Activated CD4-positive, alpha-beta T cell treated with anti-CD3 and anti-CD28 coated beads, Interleukin-2, amount 50 U/mL, for 4 hours (primary cell): ENCODE results near the gene PPP2R5C.

ENCODE experiments used
- DNase-seq, 2 experiments: peaks; one replicate each; pipeline ENCODE4 v3.0.0-alpha.2; 2020

The PPP2R5C gene

DNA sequence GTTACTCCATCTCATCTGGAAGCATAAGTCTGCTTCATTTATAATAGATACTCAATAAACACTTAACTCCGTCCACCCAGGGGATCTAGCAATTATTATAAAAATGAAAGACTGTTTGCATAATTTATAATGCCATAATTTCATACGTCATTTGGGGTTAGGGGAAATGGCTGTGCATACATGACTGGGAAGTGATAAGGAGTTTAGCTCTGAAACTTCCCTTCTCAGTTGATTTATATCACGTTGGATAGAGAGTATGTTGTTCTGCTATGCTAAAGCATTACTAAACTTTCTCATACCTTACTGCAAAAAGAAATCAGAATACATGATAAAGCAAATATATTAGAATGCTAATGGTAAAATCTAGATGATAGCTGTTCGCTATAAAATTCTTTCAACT, 112.5 kb downstream of the PPP2R5C start:
- DNase-seq, result no peak

DNA sequence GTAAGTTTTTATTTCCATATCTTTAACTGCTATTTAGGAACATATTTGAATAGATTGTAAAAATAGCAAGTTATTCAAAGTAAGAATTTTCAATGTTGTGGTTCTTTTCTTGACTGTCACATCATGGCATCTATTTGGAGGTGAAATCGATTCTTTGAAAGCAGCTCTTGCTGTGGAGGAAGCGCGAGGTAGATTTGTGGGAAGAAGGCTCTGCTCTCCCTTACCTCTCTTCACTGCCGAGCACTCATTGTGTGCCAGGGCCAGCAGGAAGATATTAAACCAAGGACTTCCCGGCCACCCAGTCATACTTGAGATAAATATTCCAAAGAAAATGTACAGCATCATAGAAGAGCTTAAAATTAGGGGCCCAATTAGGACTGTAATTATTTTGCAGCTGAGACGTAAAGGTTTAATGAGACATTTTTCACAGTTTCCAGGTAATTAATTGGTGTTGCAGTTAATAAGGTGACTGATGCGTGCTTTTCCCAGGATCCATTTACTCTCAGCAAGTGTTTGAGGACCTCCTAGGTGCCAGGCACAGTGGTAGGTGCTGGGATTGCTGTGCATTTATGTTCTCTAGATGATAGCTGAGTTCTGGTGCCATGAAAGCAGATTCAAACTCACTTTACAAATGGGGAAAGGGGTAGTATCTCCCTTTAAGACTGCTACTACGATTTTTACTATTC, 113.7 kb downstream of the PPP2R5C start:
- DNase-seq, result no peak

DNA sequence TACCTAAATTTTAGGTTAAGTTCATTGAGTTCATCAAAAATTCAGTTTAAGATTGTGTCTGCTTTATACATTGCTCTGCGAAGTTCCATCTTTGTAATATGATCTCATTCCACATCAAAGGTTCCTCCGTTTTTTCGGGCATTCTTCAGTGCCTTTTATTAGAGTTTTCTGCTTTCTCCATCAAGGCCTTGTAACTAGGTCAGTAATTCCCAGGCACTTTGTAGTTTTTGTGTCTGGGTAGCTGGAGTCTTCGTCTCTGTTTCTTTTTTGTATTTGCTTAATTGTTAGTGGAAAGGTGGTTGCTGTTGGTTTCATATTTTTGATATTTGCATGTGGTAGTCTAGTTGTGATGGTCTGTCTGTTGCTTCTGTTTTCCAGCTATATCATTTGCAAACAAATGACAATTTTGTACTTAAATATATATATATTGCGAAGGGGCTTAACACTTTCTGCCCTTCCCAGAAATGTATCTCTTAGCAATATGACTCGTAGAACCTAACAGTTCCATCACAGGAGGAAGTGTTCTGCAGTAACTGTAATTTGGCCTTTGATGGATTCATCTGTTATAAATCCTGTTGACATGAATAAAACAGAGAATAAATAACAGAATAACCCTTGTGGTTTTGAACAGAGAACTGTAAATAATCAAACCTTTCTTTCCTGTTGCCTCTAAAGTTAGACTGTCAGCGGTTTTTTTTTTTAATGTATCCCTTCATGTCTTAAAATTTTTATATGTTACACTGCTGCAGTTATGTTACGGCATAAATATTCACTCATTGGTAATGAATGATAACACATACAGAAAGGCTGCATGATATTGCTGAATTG, 114.4 kb downstream of the PPP2R5C start:
- no peak for DNase-seq

DNA sequence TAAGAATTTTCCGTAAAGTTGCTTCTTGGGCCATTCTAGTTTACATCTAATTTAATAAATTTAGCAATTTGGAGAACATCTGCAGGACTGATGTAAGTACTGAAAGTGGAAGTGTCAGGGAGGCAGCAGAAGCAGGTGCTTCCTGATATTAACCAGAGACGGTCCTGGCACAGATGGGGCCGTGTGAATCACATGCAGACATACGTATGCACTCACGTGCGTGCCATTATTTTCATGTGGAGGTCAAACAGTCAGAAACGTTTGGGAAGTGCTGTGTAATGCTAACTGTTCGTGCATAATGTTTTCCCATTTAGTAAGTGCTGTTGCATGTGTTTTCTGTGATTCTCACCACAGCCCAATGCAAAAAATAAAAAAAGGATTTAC, 115.0 kb downstream of the PPP2R5C start:
- DNase-seq, result peak; percentile 57 to 60

DNA sequence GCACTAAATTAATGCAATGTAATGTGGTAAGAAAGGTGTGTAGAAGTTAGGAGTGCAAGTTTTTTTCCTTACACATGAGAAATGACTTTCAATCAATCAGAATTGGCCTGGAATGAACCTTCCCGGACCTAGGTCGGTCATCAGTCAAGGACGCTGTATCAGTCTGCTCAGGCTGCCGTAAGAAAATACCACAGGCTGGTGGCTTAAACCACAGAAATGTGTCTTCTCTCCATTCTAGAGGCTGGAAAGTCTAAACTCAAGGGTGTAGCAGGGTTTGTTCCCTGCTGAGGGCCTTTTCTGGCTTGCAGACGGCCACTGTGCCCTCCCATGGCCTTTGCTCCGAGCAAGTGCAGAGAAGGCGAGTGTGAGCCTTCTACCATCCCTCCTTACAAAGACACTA, 116.3 kb downstream of the PPP2R5C start:
- DNase-seq, result no peak

DNA sequence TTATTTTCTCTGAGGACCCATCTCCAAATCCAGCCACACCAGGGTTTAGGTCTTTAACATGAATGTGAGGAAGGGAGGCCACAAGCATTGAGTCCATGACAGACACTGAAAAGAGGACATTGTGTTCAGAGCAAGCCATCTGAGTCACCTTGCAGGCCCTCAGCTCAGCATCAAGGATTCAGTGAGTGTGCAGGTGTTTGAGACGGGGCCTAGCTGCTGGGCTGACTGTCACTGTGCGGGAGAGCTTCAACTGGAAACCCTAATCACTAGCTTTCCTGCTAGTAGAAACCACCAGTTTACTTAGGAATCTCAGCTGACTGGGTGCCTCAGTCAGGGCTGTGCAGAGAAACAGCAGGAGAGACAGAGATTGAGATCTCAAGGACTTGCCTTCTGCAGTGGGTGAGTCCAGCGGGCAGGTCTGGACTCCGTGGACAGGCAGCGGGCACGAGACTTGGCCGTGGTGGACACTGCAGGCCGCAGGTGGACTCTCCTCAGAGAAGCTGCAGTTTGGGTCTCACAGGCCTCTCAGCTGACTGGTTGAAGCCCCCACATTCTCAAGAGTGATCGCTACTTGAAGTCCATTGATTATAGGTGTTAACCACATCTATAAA, 116.8 kb downstream of the PPP2R5C start:
- no peak for DNase-seq

DNA sequence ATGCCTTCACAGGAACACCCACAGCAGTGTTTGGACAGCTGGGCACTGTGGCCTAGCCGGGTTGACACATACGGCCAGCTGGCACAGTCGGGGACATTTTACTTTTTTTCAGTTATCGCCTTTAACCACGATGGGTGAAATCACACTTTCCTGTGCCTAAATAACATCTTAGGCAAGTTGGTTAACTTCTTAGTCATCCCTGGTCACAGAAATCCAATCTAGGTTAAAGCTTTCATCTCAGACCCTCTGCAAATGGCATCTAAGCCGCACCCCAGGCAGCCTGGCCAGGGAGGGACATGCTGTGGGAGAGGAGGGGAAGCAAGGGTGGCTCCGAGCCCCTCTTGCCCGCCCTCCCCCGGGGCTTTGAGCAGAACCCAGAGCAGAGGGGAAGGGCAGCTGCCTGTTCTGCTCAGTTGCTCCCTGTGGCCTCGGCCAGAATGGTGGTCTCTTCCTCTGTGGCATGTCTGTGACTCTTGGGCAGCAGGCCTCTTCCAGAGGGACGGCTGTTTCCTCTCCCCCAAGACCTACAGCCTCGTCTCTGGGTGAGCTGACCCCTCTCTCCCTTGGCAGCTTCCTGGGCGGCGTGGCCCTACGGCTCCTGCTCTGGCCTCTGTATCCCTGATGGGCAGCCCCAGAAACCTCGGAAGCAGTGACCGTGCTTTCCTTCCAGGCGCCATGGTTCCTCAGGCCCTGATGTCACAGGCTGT, 117.5 kb downstream of the PPP2R5C start:
- DNase-seq, result no peak

DNA sequence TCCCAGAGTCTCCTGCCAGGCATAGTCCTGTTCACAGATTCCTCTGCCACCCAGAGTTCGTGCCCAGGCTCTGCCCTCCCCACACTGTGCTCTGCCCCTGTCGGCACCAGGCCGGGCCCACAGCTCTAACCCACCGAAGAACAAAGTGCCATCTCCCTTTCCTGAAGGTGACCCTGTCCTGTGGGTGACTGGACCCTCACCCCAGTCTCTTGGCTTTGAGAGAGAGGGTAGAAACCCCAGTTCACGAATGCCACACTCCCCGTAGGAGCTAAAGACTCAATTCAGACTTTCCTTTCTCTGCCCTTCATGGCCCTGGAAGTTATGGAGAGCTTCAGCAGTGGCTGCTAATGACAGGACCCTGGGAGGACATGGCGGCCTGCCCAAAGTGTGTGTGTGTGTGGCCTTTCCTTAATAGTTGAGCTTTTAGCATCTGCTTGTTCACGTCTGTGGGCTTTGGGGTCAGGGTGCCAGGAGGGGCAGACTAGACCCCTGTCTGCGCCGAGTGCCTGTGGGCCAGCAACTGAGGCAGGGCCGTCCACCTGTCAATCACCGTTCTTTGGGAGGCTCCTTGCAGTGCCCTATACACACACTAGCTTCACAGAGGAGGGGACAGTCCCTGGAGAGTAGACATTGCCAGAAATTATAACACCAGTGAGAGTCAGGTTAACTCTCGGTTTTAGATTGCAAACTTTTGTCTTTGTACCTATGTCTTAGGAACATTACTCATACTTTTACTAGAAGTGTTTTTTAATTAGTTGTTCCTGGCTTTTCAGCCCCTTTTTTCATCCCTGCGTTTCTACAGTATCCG, 118.2 kb downstream of the PPP2R5C start:
- no peak for DNase-seq

DNA sequence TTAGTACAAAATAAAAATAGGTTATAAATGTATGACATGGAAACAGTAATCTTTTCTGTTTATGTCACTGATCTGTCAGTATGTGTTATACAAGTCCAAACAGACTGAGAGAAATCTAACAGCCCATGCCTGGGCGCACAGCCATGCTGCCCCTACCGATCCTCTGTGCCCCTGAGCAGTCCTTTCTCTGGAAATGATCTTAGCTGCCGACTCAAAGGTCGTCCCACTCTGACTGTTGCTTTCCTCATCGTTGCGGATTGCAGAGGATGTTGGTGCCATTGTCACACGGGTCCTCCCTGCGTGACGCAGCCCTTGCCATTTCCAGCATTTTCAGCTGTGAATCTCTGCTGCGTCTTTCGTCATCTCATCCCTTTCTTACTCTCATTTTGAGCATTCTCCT, 119.9 kb downstream of the PPP2R5C start:
- DNase-seq, result no peak

DNA sequence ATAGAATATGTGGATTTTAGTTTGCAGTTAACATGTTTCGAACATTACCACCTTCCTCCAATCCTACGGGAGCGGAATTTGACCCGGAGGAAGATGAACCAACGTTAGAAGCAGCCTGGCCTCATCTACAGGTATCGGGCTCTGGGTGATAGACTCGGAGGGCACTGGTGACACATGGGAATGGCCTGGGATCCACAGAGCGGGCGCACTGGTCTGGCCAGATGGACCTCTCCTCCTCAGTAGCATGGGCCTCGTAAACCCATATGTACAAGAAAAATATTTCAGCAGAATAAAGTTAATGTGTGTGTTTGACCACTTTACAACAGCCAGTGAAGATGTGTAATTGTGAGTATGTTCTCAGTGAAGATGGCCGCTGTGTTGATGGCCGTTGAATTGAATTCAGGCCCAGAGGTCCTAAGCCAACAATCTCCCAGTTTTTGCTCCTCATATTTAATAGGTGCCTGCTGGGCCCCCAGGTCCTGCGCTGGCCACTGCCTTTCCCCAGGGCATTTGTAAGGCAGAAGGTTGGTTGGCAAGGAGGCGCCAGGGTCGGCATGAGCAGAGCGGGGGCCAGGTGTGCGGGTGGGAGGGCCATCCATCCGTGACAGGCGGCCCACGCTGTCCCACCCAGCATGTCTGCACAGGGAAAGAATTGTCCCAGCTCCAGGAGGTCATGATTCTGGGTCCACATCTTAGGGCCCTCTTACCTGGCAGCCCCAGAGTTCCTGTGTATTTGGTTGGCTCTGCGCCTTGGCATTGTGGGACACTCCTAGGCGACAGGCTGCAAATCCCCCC, 120.8 kb downstream of the PPP2R5C start:
- no peak for DNase-seq

DNA sequence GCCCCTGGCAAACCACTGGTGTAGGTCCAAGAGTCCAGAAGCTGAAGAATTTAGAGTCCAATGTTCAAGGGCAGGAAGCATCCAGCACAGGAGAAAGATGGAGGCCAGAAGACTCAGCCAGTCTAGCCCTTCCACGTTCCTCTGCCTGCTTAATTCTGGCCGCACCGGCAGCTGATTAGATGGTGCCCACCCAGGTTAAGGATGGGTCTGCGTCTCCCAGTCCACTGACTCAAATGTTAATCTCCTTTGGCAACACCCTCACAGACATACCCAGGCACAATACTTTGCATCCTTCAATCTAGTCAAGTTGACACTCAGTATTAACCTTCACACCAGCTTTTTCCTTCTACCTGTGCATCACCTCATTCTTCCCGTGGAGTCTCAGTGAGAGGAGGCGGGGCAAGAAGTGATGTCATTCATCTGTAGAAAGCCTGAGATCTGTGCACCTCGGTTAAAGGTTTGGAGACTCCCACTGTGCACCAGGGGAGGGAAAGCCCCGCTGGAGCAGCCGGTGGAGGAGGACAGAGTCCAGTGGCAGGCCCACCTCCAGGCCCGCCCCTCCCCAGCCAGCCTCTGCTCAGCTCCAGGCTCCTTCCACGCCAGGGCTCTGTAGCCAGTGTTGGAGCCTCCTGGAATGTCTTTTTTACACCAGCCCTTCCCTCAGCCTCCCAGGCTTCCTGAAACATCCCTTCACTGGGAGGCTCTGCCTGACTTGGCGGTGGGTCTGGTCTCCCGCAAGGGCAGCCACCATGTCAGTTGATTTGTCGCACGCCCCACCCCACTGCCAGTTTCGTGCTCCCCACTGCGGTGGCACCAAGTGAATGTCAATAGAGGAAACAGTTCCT, 122.8 kb downstream of the PPP2R5C start:
- no peak for DNase-seq

DNA sequence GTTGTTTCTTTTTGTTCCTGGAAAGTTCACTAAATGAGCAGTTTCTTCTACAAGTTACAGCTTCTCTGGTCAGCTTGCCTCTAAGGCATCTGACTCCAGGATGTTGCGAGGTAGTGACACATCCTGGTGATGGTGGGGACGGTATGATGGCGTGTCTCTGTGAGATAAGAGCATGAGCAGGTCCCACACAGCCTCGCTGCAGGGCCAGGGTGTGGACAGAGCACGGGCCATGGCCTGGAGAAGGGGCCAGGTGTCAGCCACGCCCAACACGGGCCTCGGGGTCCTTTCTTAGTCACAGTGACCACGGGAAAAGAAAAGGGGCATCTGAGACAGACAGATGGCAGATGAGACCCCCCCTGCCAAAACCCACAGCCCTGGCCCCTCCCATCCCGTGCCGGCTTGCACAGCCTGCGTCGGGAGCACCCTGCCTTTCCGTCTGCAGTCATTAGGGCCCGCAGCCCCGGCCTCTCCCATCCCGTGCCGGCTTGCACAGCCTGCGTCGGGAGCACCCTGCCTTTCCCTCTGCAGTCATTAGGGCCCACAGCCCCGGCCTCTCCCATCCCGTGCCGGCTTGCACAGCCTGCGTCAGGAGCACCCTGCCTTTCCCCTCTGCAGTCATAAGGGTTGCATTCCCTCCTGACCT, 123.5 kb downstream of the PPP2R5C start:
- no peak for DNase-seq

DNA sequence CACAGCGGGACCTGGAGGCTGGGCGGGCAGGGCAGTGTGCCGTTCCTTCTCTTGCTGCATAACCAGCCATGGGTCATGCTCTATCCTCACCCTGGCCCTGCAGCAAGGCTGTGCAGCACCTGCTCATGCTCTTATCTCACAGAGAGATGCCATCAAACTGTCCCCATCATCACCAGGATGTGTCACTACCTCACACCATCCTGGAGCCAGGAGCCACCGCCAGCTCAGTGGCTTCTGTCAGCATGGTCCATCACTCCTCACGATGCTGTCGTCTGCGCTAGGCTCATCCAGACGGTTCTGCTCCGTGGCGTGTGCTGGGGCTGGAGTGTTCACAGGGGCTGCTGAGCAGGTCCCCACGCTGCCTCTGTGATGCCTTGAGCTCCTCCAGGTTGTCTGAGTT, 125.7 kb downstream of the PPP2R5C start:
- no peak for DNase-seq

DNA sequence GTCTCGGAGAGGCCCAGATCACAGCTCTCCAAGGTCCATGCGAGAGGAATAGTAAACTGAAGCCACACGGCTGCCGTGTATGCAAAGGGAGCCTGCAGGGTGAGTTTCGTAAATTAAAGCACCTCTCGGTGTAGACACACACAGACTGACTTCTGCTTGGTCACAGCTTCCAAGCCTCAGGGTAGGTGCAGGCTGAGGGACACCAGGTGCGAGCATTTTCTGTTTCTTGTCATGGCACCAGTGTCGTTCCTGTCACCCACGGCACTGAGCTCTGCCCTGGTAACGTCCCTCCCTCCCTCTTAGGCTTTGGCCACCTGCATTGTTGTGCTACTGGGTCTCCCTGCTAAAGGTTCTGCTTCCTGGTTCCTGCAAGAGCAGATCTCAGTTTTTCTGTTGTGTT, 126.7 kb downstream of the PPP2R5C start:
- DNase-seq, result no peak

DNA sequence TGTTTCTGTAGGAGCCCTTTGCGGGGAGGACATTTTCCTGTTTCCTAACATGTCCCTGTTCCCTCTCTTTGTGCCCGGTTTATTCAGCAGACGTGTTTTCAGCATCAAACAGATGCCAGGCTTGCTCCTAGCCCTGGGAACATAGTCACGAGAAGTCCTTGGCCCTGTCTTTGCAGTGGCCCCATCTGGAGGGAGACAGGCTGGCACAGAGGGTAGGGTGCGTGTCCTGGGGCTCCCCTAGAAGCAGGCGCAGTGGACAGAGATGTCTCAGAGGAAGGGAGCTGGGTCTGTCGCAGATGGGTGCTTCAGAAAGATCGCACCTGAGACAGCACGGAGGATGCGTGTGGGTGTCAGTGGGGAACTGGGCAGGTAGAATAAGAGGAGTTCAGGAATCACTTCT, 127.9 kb downstream of the PPP2R5C start:
- DNase-seq, result no peak

DNA sequence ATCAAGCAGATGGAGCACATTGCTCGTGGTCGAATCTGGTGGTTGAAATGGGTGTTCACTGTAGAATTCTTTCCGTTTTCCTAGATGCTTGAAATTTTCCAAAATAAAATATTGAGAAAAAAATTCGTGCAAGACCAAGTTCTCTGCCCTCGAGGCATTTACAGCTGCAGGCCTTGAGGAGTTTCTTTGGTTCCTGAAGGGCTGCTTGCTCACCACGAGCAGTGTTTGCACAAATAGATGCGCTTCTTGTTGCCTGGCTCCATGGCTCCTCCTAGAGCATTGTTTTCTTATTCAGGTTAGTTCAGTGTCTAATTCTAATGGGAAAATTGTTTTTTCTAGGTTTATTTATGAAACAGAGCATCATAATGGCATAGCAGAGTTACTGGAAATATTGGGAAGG, 128.4 kb downstream of the PPP2R5C start:
- DNase-seq, result no peak

DNA sequence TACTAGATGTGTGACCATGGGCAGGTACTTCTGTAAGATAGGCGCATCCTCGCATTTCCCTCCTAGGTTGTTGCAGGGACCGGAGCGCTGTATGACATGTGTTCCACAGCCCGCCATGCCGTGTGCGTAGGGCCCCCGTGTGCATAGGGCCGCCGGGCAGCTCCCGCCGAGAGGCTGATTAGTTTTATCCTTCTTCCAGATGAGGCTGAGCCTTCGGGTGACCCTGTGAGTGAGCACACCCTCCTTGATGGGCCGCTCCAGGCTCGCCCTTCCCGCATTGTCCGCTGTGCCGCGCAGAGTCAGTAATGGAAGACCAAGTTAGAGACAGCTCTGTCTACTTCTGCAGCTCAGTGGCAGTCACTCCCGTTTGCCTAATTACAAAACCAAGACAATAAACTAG, 130.0 kb downstream of the PPP2R5C start:
- DNase-seq, result no peak

DNA sequence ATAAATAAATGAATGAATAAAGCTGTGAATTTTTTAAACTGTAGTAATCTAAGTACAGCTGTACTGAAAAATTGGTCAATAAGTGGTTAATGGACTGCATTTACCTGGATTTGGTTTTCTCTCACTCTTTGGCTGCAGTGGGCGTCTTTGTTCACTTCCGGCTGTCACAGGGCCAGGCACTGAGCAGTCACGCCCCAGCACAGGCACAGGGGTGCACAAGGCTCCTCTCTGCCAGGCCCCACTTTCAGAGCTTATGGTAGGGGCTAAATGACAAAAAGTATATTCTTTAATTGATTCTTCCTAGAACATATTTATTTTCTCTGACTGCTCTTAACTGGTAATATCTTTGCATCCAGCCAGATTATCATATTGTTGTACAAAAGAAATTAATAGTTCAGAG, 132.2 kb downstream of the PPP2R5C start:
- no peak for DNase-seq

DNA sequence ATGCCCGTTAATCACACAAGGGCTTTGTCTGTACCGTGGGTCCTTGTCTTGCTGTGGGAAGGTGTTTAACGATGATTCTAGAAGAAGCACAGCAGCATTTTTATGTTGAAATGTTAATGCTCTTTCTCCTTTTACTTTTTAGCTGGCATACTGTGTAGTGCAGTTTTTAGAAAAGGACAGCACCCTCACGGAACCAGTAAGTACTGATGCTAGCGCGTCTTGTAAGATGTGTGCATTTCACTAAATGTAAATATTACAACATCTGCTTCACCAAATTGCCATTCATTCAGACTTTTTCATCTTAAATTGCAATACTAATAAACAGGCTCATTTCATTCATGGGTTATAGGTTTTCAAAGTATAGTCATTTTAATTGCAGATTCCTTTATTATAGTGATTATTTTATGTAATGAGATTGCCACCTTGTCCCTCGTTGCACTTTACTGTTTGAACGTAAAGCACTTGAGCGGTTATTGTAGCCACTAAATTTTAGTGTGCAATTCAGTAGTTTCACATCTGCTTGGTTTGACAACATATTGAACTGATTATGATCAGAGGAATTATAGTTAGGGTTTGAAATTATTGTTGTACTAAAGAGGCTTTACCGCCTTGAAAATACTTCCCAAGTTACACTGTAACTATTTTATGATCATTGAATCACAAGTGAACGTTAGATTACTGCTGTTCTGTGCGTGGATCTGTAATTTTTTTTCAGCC, 133.0 kb downstream of the PPP2R5C start:
- no peak for DNase-seq

DNA sequence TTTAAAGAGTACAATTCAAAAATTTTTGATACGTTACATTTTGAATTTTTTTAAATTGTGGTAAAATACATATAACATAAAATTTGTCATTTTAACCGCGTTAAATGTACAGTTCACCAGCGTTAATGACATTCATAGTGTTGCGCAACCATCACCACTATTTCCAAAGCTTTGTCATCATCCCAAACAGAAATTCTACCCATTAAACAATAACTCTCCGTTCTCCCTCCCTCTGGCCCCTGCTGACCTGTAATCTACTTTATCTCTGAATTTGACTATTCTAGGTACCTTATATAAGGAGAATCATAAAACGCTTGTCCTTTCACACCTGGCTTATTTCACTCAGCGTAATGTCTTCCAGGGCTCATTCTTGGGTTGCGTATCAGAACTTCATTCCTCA, 133.7 kb downstream of the PPP2R5C start:
- no peak for DNase-seq
